Measurements from ENCODE around the gene ALG3.

The ALG3 gene

GRCh38 chr3:184236033-184236410, 12.7 kb downstream of the ALG3 start:
- FAIRE-seq: no peak
- DNase-seq (ENCODE audit: insufficient read length, low spot score): no peak

GRCh38 chr3:184235381-184236032, 13.3 kb downstream of the ALG3 start:
- DNase-seq (ENCODE audit: insufficient read length, low spot score): no peak
- FAIRE-seq: no peak

GRCh38 chr3:184234671-184235380, 13.9 kb downstream of the ALG3 start:
- no peak for FAIRE-seq

GRCh38 chr3:184234224-184234623, 14.5 kb downstream of the ALG3 start:
- FAIRE-seq: peak; percentile 33

More at GRCh38 chr3:184234671-184235380, 13.9 kb downstream of the ALG3 start:
- DNase-seq (ENCODE audit: insufficient read length, low spot score): no peak

GRCh38 chr3:184233127-184233843, 15.5 kb downstream of the ALG3 start:
- DNase-seq (ENCODE audit: insufficient read length, low spot score): no peak
- FAIRE-seq: no peak

More at GRCh38 chr3:184234224-184234623, 14.5 kb downstream of the ALG3 start:
- peak; percentile 89 for DNase-seq (ENCODE audit: insufficient read length, low spot score)

- DNase-seq (ENCODE audit: insufficient read length, low spot score): no peak
- no peak for FAIRE-seq
Observed at GRCh38 chr3:184231671-184232070, 17.1 kb downstream of the ALG3 start.

GRCh38 chr3:184230603-184231528, 17.9 kb downstream of the ALG3 start:
- FAIRE-seq (no peak), DNase-seq (ENCODE audit: insufficient read length, low spot score) (no peak)

- FAIRE-seq: no peak
- no peak for DNase-seq (ENCODE audit: insufficient read length, low spot score)
Observed at GRCh38 chr3:184230081-184230602, 18.6 kb downstream of the ALG3 start.

- FAIRE-seq: peak; percentile 79
- peak; percentile 80 for DNase-seq (ENCODE audit: insufficient read length, low spot score)
Observed at GRCh38 chr3:184229394-184230080, 19.2 kb downstream of the ALG3 start, which contains the start of gene VWA5B2. Gene VWA5B2 (plus strand): TSS chr3:184229585. CDS start chr3:184230529, 944 bp downstream.

GRCh38 chr3:184228376-184229137, 20.2 kb downstream of the ALG3 start:
- DNase-seq (ENCODE audit: insufficient read length, low spot score): no peak
- FAIRE-seq: no peak

GRCh38 chr3:184227481-184227935, 21.3 kb downstream of the ALG3 start:
- DNase-seq (ENCODE audit: insufficient read length, low spot score) (peak; percentile 67), FAIRE-seq (peak; percentile 16)

GRCh38 chr3:184223946-184224345, 24.8 kb downstream of the ALG3 start:
- FAIRE-seq: no peak
- no peak for DNase-seq (ENCODE audit: insufficient read length, low spot score)

- FAIRE-seq: no peak
- no peak for DNase-seq (ENCODE audit: insufficient read length, low spot score)
Observed at GRCh38 chr3:184222521-184222920, 26.2 kb downstream of the ALG3 start.

- no peak for DNase-seq (ENCODE audit: insufficient read length, low spot score)
- FAIRE-seq: no peak
Observed at GRCh38 chr3:184218814-184219213, 29.9 kb downstream of the ALG3 start.

- FAIRE-seq (no peak), DNase-seq (ENCODE audit: insufficient read length, low spot score) (no peak)
Observed at GRCh38 chr3:184211718-184212117, 37.0 kb downstream of the ALG3 start.

GRCh38 chr3:184211297-184211696, 37.5 kb downstream of the ALG3 start:
- no peak for FAIRE-seq
- DNase-seq (ENCODE audit: insufficient read length, low spot score): no peak

GRCh38 chr3:184209146-184209923, 39.4 kb downstream of the ALG3 start:
- no peak for FAIRE-seq
- no peak for DNase-seq (ENCODE audit: insufficient read length, low spot score)

- FAIRE-seq: no peak
- DNase-seq (ENCODE audit: insufficient read length, low spot score): no peak
Observed at GRCh38 chr3:184203526-184203925, 45.2 kb downstream of the ALG3 start.
